Progenitor cell of endocrine pancreas (in vitro differentiated cells): Measurements from ENCODE around the gene NDOR1. TPM values are rescaled to one million over a fixed set of nuclear protein-coding genes. Genes with fewer than 3 reads are reported as not detected.
"Not testable (repeated sequence)": the region's sequence is repeated elsewhere in the genome, so short reads cannot be mapped to it uniquely, and the experiment has no call there.

Experiments used
- DNase-seq: peaks from one replicate; pipeline ENCODE4 v3.0.0; 2021; ENCODE audit warnings: low spot score; ENCODE audit not compliant: unreplicated experiment
- H3K27ac Mint-ChIP-seq: 2 replicates; pipeline ENCODE4 v1.8.0; 2021; ENCODE audit warnings: mild to moderate bottlenecking, moderate library complexity, mixed read lengths
- H3K27me3 Mint-ChIP-seq: 2 replicates; pipeline ENCODE4 v1.8.0; 2021; ENCODE audit warnings: mixed read lengths
- H3K36me3 Mint-ChIP-seq: 2 replicates; pipeline ENCODE4 v1.8.0; 2022; ENCODE audit warnings: mixed read lengths; ENCODE audit not compliant: insufficient read depth
- H3K4me1 Mint-ChIP-seq: 2 replicates; pipeline ENCODE4 v1.8.0; 2021; ENCODE audit warnings: low read depth, mixed read lengths
- H3K4me3 Mint-ChIP-seq: 2 replicates; pipeline ENCODE4 v1.8.0; 2021; ENCODE audit warnings: low read depth, mild to moderate bottlenecking, moderate library complexity, mixed read lengths
- H3K9me3 Mint-ChIP-seq: 2 replicates; pipeline ENCODE4 v1.8.0; 2021; ENCODE audit warnings: low read depth, mixed read lengths
- total RNA-seq: library from RNA; stranded (reverse); gene quantifications from 2 replicates; pipeline ENCODE4 v1.2.1, GENCODE V29; 2021
- TF ChIP-seq, protein P1 (sequence below): fragments of 200-600 bp; sonication (generic); IDR thresholded peaks from one replicate; pipeline ENCODE4 v1.5.0; 2021; ENCODE audit warnings: antibody characterized with exemption, mild to moderate bottlenecking; ENCODE audit not compliant: unreplicated experiment

The NDOR1 gene
- total RNA-seq, 1 donor from 2014 or later: 37.4 TPM

- peaks cover under 1% of the 10 kb centered on the region for H3K36me3 Mint-ChIP-seq
- H3K27ac Mint-ChIP-seq: no peak overlapping the region
Observed at GRCh38 chr9:137256362-137256761, 50.9 kb downstream of the NDOR1 start.

DNA sequence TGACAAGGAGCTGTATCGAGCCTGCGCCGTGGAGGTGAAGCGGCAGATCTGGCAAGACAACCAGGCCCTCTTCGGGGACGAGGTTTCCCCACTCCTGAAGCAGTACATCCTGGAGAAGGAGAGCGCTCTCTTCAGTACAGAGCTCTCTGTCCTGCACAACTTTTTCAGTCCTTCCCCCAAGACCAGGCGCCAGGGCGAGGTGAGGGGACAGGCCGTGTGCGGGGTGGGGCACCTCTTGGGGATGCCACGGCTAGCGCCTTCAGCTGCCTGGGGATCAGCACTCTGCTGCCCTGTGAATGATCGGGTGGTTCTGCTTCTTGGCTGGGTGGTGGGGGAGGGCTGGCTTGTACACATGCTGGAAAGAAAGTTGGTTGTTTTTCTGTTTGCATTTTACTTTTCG is 51.4 kb downstream of the NDOR1 start:
- TF ChIP-seq, protein P1, sequence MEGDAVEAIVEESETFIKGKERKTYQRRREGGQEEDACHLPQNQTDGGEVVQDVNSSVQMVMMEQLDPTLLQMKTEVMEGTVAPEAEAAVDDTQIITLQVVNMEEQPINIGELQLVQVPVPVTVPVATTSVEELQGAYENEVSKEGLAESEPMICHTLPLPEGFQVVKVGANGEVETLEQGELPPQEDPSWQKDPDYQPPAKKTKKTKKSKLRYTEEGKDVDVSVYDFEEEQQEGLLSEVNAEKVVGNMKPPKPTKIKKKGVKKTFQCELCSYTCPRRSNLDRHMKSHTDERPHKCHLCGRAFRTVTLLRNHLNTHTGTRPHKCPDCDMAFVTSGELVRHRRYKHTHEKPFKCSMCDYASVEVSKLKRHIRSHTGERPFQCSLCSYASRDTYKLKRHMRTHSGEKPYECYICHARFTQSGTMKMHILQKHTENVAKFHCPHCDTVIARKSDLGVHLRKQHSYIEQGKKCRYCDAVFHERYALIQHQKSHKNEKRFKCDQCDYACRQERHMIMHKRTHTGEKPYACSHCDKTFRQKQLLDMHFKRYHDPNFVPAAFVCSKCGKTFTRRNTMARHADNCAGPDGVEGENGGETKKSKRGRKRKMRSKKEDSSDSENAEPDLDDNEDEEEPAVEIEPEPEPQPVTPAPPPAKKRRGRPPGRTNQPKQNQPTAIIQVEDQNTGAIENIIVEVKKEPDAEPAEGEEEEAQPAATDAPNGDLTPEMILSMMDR: no peak
- Mint-ChIP-seq H3K4me3 (peak overlapping the region; percentile 84), H3K9me3 (no peaks in the 10 kb centered on the region), H3K36me3 (peaks cover 5% of the 10 kb centered on the region), H3K27me3 (no peaks in the 10 kb centered on the region), H3K4me1 (peaks cover 7% of the 10 kb centered on the region), H3K27ac (no peak overlapping the region)
- DNase-seq: no peak

More at GRCh38 chr9:137256362-137256761, 50.9 kb downstream of the NDOR1 start:
- Mint-ChIP-seq H3K27me3 (no peaks in the 10 kb centered on the region), H3K4me1 (peaks cover 7% of the 10 kb centered on the region), H3K9me3 (no peaks in the 10 kb centered on the region), H3K4me3 (peak overlapping the region; percentile 84)
- no peak for DNase-seq
- TF ChIP-seq, protein P1: no peak

DNA sequence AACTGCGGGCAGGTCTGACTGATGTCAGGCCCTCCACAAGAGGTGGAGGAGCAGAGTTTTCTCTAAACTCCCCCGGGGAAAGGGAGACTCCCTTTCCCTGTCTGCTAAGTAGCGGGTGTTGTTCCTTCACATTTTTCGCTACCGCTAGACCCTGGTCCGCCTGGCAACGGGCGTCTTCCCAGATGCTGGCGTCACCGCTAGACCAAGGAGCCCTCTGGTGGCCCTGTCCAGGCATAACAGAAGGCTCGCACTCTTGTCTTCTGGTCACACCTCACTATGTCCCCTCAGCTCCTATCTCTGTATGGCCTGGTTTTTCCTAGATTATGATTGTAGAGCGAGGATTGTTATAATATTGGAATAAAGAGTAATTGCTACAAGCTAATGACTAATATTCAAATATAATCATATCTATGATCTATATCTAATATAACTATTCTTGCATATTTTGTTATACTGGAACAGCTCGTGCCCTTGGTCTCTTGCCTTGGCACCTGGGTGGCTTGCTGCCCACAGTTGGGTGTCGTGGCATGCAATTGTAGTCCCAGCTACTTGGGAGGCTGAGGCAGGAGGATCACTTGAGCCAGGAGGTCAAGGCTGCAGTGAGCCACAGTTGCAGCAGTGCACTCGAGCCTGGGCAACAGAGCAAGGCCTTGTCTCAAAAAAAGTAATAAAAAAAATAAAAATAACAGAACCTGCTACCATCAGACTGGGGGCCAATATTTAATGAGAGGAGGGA is 56.8 kb downstream of the NDOR1 start:
- H3K27me3 Mint-ChIP-seq, H3K4me3 Mint-ChIP-seq, H3K36me3 Mint-ChIP-seq, H3K27ac Mint-ChIP-seq, DNase-seq, H3K9me3 Mint-ChIP-seq, H3K4me1 Mint-ChIP-seq: not testable (repeated sequence)
- TF ChIP-seq, protein P1: peak; percentile 54

DNA sequence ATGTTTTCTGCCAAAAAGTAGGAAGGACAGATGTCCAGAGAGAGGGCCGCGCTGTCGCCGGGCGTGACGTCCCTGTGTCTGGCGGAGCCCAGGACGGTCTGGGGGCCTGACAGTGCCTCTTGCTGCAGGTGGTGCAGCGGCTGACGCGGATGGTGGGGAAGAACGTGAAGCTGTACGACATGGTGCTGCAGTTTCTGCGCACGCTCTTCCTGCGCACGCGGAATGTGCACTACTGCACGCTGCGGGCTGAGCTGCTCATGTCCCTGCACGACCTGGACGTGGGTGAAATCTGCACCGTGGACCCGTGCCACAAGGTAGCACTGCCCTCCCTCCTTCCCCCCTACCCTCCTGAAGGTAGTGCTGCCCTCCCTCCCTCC is 57.4 kb downstream of the NDOR1 start:
- no peak overlapping the region for H3K27ac Mint-ChIP-seq
- DNase-seq: no peak
- H3K27me3 Mint-ChIP-seq: no peaks in the 10 kb centered on the region
- no peaks in the 10 kb centered on the region for H3K9me3 Mint-ChIP-seq
- H3K36me3 Mint-ChIP-seq: peaks cover 11% of the 10 kb centered on the region
- H3K4me3 Mint-ChIP-seq: no peak overlapping the region
- TF ChIP-seq, protein P1: no peak
- H3K4me1 Mint-ChIP-seq: no peaks in the 10 kb centered on the region

DNA sequence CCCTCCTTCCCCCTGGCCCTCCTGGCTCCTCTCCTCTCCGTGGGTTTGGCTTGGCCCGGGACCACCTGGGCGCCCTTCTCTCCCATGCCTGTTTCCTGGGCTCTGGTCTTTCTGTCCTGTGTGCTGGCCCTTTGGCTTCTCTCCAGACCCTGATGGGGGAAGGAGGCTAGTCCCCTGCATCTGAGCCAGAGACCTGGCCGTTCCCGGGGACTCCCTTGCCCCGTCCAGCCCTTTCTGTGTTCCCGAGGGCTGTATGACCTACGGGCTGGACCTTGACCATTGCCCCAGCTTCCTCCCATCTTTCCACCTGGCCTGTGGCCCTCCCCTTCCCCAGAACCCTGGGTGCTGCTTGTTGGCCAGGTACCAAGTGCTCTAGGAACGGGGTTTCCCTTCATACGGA is 58.0 kb downstream of the NDOR1 start:
- Mint-ChIP-seq H3K4me1 (no peaks in the 10 kb centered on the region), H3K27me3 (no peaks in the 10 kb centered on the region), H3K27ac (no peak overlapping the region), H3K4me3 (no peak overlapping the region), H3K9me3 (no peaks in the 10 kb centered on the region), H3K36me3 (peaks cover 11% of the 10 kb centered on the region)
- no peak for DNase-seq
- TF ChIP-seq, protein P1: no peak
